GM12873 (cell line): ENCODE measurements around the gene IDI1.

ENCODE experiments used
- CTCF ChIP-seq: IDR thresholded peaks from 2 replicates; pipeline ENCODE4 v1.5.1; 2012; ENCODE audit warnings: low read depth, mild to moderate bottlenecking, moderate library complexity, low read length, control low read depth; ENCODE audit not compliant: insufficient read depth; ENCODE audit errors: missing control alignments

The IDI1 gene

GRCh38 chr10:1048349-1048731, 579 bp downstream of the IDI1 start:
- no peak for TF ChIP-seq CTCF

GRCh38 chr10:1047937-1048336, 982 bp downstream of the IDI1 start:
- TF ChIP-seq CTCF, result no peak

- TF ChIP-seq CTCF, result no peak
These were observed 3.5 kb downstream of the IDI1 start for GRCh38 chr10:1045415-1045814.

- no peak for TF ChIP-seq CTCF
These were observed 4.0 kb downstream of the IDI1 start for GRCh38 chr10:1044964-1045363.

- no peak for TF ChIP-seq CTCF
These were observed 4.8 kb downstream of the IDI1 start for GRCh38 chr10:1044146-1044545.

GRCh38 chr10:1043532-1043995, 5.4 kb downstream of the IDI1 start:
- TF ChIP-seq CTCF, result no peak

GRCh38 chr10:1041514-1041913, 7.4 kb downstream of the IDI1 start:
- no peak for TF ChIP-seq CTCF
